B cell (primary cell): ENCODE results near the gene NEUROG1. TPM values are rescaled to one million over a fixed set of nuclear protein-coding genes. Genes with fewer than 3 reads are reported as not detected.

Source experiments
- ATAC-seq: fragments of 200-7000 bp; cut with Tn5 transposase; one replicate; pipeline ENCODE4 v1.10.0; 2021; ENCODE audit warnings: low read depth, mild to moderate bottlenecking, moderate number of reproducible peaks, moderate library complexity
- CTCF ChIA-PET: fragments of 350-600 bp; sonication (Branson Sonifier 250); formaldehyde crosslinking; loops from one replicate; lab custom pipeline; 2021; ENCODE audit warnings: antibody characterized with exemption, inconsistent platforms; lab: Charles Lee
- POLR2A ChIA-PET: fragments of 350-600 bp; sonication (Branson Sonifier 250); formaldehyde crosslinking; loops from one replicate; lab custom pipeline; 2021; ENCODE audit warnings: antibody characterized with exemption; lab: Charles Lee
- DNase-seq: peaks from one replicate; pipeline ENCODE4 v3.0.0; 2013
- H2AFZ ChIP-seq: 2 replicates; pipeline ENCODE4 v1.6.1; 2012; ENCODE audit warnings: mild to moderate bottlenecking, low read depth, low read length; ENCODE audit not compliant: insufficient read depth, poor library complexity, severe bottlenecking
- H3K27ac ChIP-seq, 2 donors: 1 replicate in 1 of 2; 2 replicates in 1 of 2; pipeline ENCODE4 v1.5.1; 2012 to 2013; ENCODE audit warnings: low read length in 2 of 2, mild to moderate bottlenecking in 2 of 2, moderate library complexity in 1 of 2
- H3K27me3 ChIP-seq, 4 experiments: fragments of 200-600 bp in 1 of 4; sonication (generic) in 1 of 4; replicated peaks in 1 of 4; 1 replicate in 2 of 4; 2 replicates in 2 of 4; pipeline versions ENCODE4 v1.6.1 to v1.7.0; 2013 to 2016; ENCODE audit warnings: low read length in 3 of 4, mild to moderate bottlenecking in 2 of 4, mixed read lengths in 1 of 4, moderate library complexity in 1 of 4; ENCODE audit not compliant: insufficient read depth in 4 of 4, control insufficient read depth in 3 of 4; ENCODE audit errors: control extremely low read depth in 1 of 4
- H3K36me3 ChIP-seq, 2 experiments: replicated peaks in 1 of 2; 1 replicate in 1 of 2; 2 replicates in 1 of 2; pipeline versions ENCODE4 v1.6.1 to v1.7.1; 2013; ENCODE audit warnings: low read length in 1 of 2; ENCODE audit not compliant: insufficient read depth in 2 of 2, control insufficient read depth in 1 of 2; ENCODE audit errors: control extremely low read depth in 1 of 2, extremely low read depth in 1 of 2
- H3K4me1 ChIP-seq, 2 donors: fragments of 200-600 bp in 1 of 2; sonication (generic) in 1 of 2; 1 replicate in 1 of 2; 2 replicates in 1 of 2; pipeline versions ENCODE4 v1.5.1 to v1.6.1; 2013 to 2017; ENCODE audit warnings: low read length in 2 of 2; ENCODE audit not compliant: control insufficient read depth in 2 of 2, insufficient read depth in 2 of 2
- H3K4me2 ChIP-seq: replicated peaks from 2 replicates; pipeline ENCODE3; 2012; ENCODE audit warnings: mild to moderate bottlenecking, low read depth, low read length; ENCODE audit not compliant: poor library complexity, severe bottlenecking
- H3K4me3 ChIP-seq, 5 experiments: fragments of 200-600 bp in 1 of 5; sonication (generic) in 1 of 5; 1 replicate in 3 of 5; 2 replicates in 2 of 5; pipeline versions ENCODE4 v1.5.1 to v1.7.0; 2011 to 2016; ENCODE audit warnings: low read length in 4 of 5, mild to moderate bottlenecking in 4 of 5, low read depth in 2 of 5, control low read depth in 1 of 5, moderate library complexity in 1 of 5; ENCODE audit not compliant: insufficient read depth in 1 of 5; ENCODE audit errors: control extremely low read depth in 1 of 5, extremely low read depth in 1 of 5
- H3K79me2 ChIP-seq: fragments of 200-600 bp; sonication (generic); one replicate; pipeline ENCODE4 v1.6.0; 2016; ENCODE audit warnings: low read length; ENCODE audit not compliant: control insufficient read depth, insufficient read depth
- H3K9ac ChIP-seq: fragments of 200-600 bp; sonication (generic); 2 replicates; pipeline ENCODE4 v1.6.1; 2017; ENCODE audit warnings: mild to moderate bottlenecking, low read length, moderate library complexity
- H3K9me3 ChIP-seq, 3 donors: one replicate each; pipeline versions ENCODE4 v1.6.1 to v1.7.1; 2013; ENCODE audit warnings: low read length in 2 of 3; ENCODE audit not compliant: control insufficient read depth in 2 of 3, insufficient read depth in 1 of 3; ENCODE audit errors: control extremely low read depth in 1 of 3
- H4K20me1 ChIP-seq: 2 replicates; pipeline ENCODE4 v1.6.0; 2012; ENCODE audit warnings: mild to moderate bottlenecking, low read length; ENCODE audit not compliant: insufficient read depth, control insufficient read depth, poor library complexity, severe bottlenecking
- H3K27ac Mint-ChIP-seq: one replicate; pipeline ENCODE4 v1.8.0; 2021; ENCODE audit warnings: mixed read lengths
- H3K27me3 Mint-ChIP-seq: one replicate; pipeline ENCODE4 v1.8.0; 2021; ENCODE audit warnings: mixed read lengths
- H3K4me1 Mint-ChIP-seq: one replicate; pipeline ENCODE4 v1.8.0; 2021; ENCODE audit warnings: mixed read lengths
- H3K4me3 Mint-ChIP-seq: one replicate; pipeline ENCODE4 v1.8.0; 2021; ENCODE audit warnings: mixed read lengths
- H3K9me3 Mint-ChIP-seq: one replicate; pipeline ENCODE4 v1.8.0; 2022; ENCODE audit warnings: mixed read lengths; ENCODE audit not compliant: insufficient read depth
- EZH2 ChIP-seq: IDR thresholded peaks from 2 replicates; pipeline ENCODE4 v1.6.1; 2012; ENCODE audit warnings: borderline replicate concordance, low read depth, mild to moderate bottlenecking, moderate library complexity, low read length; ENCODE audit not compliant: insufficient read depth, poor library complexity, severe bottlenecking
- WGBS: methylation state at CpG from one replicate; pipeline ENCODE4 v1.1.5; 2013; ENCODE audit warnings: missing lambda C conversion rate; ENCODE audit not compliant: insufficient coverage; 5-methylcytosine and 5-hydroxymethylcytosine counted together
- intact Hi-C: fragments of 100-400 bp; cut with micrococcal nuclease; formaldehyde crosslinking; loops from one replicate; pipeline ENCODE4 v1.10.0; 2022
- polyA plus RNA-seq: library from polyadenylated mRNA; depleted of rRNA; stranded (reverse); fragments of >200 nt; gene quantifications from 2 replicates; pipeline ENCODE4 v1.2.3, GENCODE V29; 2012
- total RNA-seq, 2 donors: library from RNA; stranded (reverse); fragments of 120-200 nt in 1 of 2; gene quantifications; 1 replicate in 1 of 2; 2 replicates in 1 of 2; pipeline versions ENCODE4 v1.2.3 to v1.2.4, GENCODE V29; 2013 to 2022
- TF ChIP-seq, protein P1 (sequence below): fragments of 200-600 bp; IDR thresholded peaks from one replicate; pipeline ENCODE4 v1.8.0; 2022; ENCODE audit warnings: antibody characterized with exemption, mild to moderate bottlenecking

Gene NEUROG1
- total and polyA plus RNA-seq, 2 donors (not counting 1 experiment from before 2014, with no cell fraction given): not detected

DNA sequence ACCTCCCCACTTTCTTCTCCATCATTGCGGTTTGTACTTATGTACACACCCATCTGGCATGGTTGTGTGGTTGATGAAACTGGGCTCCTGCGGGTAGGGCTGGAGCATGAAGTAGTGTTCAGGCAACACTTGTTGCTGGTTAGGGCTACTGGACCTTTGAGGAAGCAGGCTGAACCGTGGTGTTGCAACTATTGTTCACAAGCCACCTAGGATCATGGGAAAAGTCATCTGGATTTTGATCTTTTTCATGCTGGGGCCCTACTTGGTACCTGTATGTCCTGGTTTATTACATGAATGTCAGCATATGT is 43.5 kb downstream of the NEUROG1 start:
- POLR2A ChIA-PET: no interaction called here
- CTCF ChIA-PET: no interaction called here
- Mint-ChIP-seq H3K27ac (no peak overlapping the region), H3K4me3 (no peak overlapping the region), H3K27me3 (peaks cover 70% of the 10 kb centered on the region), H3K9me3 (no peaks in the 10 kb centered on the region), H3K4me1 (peaks cover 10% of the 10 kb centered on the region)
- no peak overlapping the region for H2AFZ ChIP-seq
- TF ChIP-seq, protein P1, sequence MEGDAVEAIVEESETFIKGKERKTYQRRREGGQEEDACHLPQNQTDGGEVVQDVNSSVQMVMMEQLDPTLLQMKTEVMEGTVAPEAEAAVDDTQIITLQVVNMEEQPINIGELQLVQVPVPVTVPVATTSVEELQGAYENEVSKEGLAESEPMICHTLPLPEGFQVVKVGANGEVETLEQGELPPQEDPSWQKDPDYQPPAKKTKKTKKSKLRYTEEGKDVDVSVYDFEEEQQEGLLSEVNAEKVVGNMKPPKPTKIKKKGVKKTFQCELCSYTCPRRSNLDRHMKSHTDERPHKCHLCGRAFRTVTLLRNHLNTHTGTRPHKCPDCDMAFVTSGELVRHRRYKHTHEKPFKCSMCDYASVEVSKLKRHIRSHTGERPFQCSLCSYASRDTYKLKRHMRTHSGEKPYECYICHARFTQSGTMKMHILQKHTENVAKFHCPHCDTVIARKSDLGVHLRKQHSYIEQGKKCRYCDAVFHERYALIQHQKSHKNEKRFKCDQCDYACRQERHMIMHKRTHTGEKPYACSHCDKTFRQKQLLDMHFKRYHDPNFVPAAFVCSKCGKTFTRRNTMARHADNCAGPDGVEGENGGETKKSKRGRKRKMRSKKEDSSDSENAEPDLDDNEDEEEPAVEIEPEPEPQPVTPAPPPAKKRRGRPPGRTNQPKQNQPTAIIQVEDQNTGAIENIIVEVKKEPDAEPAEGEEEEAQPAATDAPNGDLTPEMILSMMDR: no peak
- TF ChIP-seq EZH2: no peak
- no peaks in the 10 kb centered on the region for H4K20me1 ChIP-seq
- no peaks in the 10 kb centered on the region for H3K79me2 ChIP-seq
- no peak overlapping the region for H3K9ac ChIP-seq
- no peaks in the 10 kb centered on the region for H3K36me3 ChIP-seq
- H3K4me2 ChIP-seq: no peak overlapping the region
- intact Hi-C loops: no loop called here
- 62% methylated on average over 2 of the region's 3 CpGs for WGBS
- ATAC-seq: no peak
- H3K27me3 ChIP-seq: peaks cover 0 to 69% (median 23%) of the 10 kb centered on the region in 4 experiments
- H3K4me1 ChIP-seq: peaks cover 0 to 4% of the 10 kb centered on the region in 2 donors
- H3K4me3 ChIP-seq: no peak overlapping the region
- no peaks in the 10 kb centered on the region for H3K9me3 ChIP-seq
- no peak for DNase-seq
- no peak overlapping the region for H3K27ac ChIP-seq

DNA sequence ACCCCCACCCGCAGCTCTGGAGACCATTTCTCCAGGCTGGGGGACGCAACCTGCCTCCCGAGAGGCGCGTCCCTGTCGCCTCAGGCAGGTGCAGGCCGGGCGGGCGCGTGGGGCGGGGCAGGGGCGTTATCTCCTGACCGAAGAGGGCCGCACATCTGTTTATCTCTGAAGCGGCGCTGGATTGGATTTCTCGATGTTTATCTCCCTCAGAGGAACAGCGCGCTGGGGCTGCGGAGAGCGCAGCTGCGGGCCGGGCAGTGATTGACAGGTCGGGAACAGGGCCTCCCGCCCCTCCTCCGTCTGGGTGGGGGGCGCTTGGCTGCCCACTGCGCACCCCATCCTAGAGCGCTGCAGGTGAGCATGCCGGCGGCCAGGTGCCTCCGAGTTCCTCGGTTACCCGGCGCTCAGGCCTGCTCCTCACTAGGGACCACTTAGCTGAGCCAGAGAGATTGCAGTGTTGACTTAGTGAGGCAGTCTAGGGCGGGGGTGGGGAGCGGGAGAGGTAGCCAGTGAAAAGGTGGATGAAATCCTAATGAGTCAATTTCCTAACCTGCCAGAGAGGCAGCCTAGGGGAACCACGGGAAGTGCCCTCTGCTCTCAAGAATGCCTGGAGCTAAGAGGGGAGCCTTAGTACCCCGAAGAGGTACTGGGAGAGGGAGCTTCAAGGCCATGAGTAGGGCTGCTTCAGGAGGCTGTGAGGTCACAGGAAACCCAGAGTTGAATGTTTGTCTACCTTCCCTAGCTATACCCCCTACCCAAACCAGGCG is 44.0 kb downstream of the NEUROG1 start:
- CTCF ChIA-PET: no interaction called here
- Mint-ChIP-seq H3K9me3 (no peaks in the 10 kb centered on the region), H3K27me3 (peaks cover 72% of the 10 kb centered on the region), H3K4me1 (peaks cover 10% of the 10 kb centered on the region), H3K27ac (no peak overlapping the region), H3K4me3 (no peak overlapping the region)
- H3K79me2 ChIP-seq: no peaks in the 10 kb centered on the region
- peaks cover 0 to 73% (median 27%) of the 10 kb centered on the region in 4 experiments for H3K27me3 ChIP-seq
- no peak overlapping the region for H3K4me3 ChIP-seq
- POLR2A ChIA-PET: no interaction called here
- H2AFZ ChIP-seq: no peak overlapping the region
- no peak for DNase-seq
- intact Hi-C loops: no loop called here
- H3K36me3 ChIP-seq: no peaks in the 10 kb centered on the region
- no peak overlapping the region for H3K27ac ChIP-seq
- no peak overlapping the region for H3K9ac ChIP-seq
- no peaks in the 10 kb centered on the region for H3K9me3 ChIP-seq
- TF ChIP-seq, protein P1: no peak
- no peak for TF ChIP-seq EZH2
- no peak for ATAC-seq
- H3K4me2 ChIP-seq: no peak overlapping the region
- WGBS: 12% methylated on average over 35 of the region's 40 CpGs
- H3K4me1 ChIP-seq: peaks cover 0 to 4% of the 10 kb centered on the region in 2 donors
- H4K20me1 ChIP-seq: no peaks in the 10 kb centered on the region
